Measurements from ENCODE around the gene BRWD1. TPM values are rescaled to one million over a fixed set of nuclear protein-coding genes. Genes with fewer than 3 reads are reported as not detected.

Gene BRWD1
- total and polyA plus RNA-seq, 2 of the 8 experiments (the other 6 are each of a cell fraction or from before 2014, with no cell fraction given) = 9.3 to 45.2 TPM

DNA sequence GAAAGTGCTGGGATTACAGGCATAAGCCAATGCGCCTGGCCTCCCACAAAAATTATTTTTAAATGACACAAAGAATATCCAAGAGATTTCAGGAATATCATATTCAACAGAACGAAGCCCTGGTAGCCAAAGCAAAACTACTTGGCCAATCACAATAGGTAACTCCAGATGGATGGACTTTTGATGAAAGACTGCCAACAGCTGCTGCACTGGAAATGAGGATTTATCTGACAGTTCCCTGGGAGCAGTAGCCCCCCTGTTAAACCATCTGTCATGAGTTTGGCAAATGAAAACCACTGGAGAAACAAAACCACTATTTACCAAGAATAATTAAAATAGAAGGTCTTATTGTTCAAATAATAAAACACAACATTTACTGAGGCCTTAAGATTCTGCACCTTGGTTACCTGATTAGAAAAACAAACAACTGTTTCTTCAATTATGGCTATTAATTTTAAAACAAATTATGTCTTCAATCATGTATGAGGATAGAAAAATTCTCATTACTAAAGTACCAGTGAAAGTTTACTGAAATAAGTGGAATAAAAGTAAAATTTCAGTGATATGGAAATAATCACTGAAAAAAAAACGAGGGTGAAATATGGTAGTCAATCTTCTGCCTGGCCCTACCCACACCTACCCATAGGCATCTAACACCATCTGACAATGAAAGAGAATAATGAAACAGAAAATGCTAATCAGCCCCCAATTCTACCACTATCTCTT lies 95.9 kb downstream of the BRWD1 start:
- FAIRE-seq (no peak), DNase-seq (ENCODE audit: low read depth in 1 of 2, low spot score in 2 of 2) (no peak)
- no peaks in the 10 kb centered on the region for H3K23me2 ChIP-seq (ENCODE audit: low read depth, low read length)
- POLR2A ChIA-PET (ENCODE audit: partially characterized antibody) = no interaction called here
- no peak overlapping the region for H2BK12ac ChIP-seq (ENCODE audit: low read depth, low read length)
- no peak overlapping the region for H4K8ac ChIP-seq (ENCODE audit: extremely low read depth, insufficient read depth, low read length)
- no peak overlapping the region for H3K14ac ChIP-seq (ENCODE audit: insufficient read length)
- H3K4me3 ChIP-seq (ENCODE audit: extremely low read depth in 1 of 4, insufficient read depth in 2 of 4, low read depth in 3 of 4, low read length in 4 of 4) = no peak overlapping the region
- no peaks in the 10 kb centered on the region for H3K4me1 ChIP-seq (replicated peaks in 1 of 4; ENCODE audit: control insufficient read depth in 3 of 4, insufficient read depth in 4 of 4, low read length in 3 of 4)
- no peak overlapping the region for H3K27ac ChIP-seq (ENCODE audit: low read depth, low read length)
- H3K4ac ChIP-seq (replicated peaks; ENCODE audit: insufficient read length, low read depth, low read length) = no peak overlapping the region
- H2AK5ac ChIP-seq (ENCODE audit: low read depth, low read length) = no peak overlapping the region
- H3K18ac ChIP-seq (ENCODE audit: extremely low read depth, low read length) = no peak overlapping the region
- no peak overlapping the region for H4K5ac ChIP-seq (ENCODE audit: insufficient read length, low read depth, low read length)
- H2BK20ac ChIP-seq (ENCODE audit: low read length) = no peak overlapping the region
- H3K4me2 ChIP-seq (ENCODE audit: insufficient read depth in 1 of 2, low read depth in 2 of 2, low read length in 2 of 2) = no peak overlapping the region
- CTCF ChIA-PET (ENCODE audit: partially characterized antibody) = interaction anchor here (0.7 to 1.1 kb wide), 2 partner anchors 8 to 46 kb away, joined by 3 to 4 read pairs; no protein-coding TSS in a partner anchor
- H3K36me3 ChIP-seq (ENCODE audit: control insufficient read depth in 2 of 4, insufficient read depth in 4 of 4, low read length in 3 of 4) = peaks cover 0 to 69% (median 16%) of the 10 kb centered on the region in 4 experiments; a peak in 7 of 8 replicates
- H3K9me3 ChIP-seq (ENCODE audit: insufficient read depth in 2 of 2, low read depth in 1 of 2, low read length in 1 of 2) = no peaks in the 10 kb centered on the region
- H2AFZ ChIP-seq (ENCODE audit: low read length) = no peak overlapping the region
- no peak overlapping the region for H3K23ac ChIP-seq (ENCODE audit: insufficient read length)
- no peak overlapping the region for H4K91ac ChIP-seq (replicated peaks; ENCODE audit: insufficient read length, low read length)
- 86% methylated on average over 3 of the region's 3 CpGs; no CpG with 5 or more reads in 1 of the 2 experiments for WGBS, 2 experiments (ENCODE audit: extremely low coverage in 1 of 2, insufficient coverage in 1 of 2, insufficient read length in 1 of 2, insufficient replicate concordance in 2 of 2, low coverage in 1 of 2, low lambda C conversion rate in 2 of 2, missing lambda C conversion rate in 1 of 2)
- no peaks in the 10 kb centered on the region for H3K79me1 ChIP-seq (ENCODE audit: low read depth, low read length)
- H4K20me1 ChIP-seq (replicated peaks in 1 of 2; ENCODE audit: control insufficient read depth in 1 of 2, insufficient read depth in 2 of 2, low read length in 2 of 2) = no peaks in the 10 kb centered on the region
- H3K9ac ChIP-seq (replicated peaks in 1 of 4; ENCODE audit: extremely low read depth in 1 of 4, low read depth in 3 of 4, low read length in 3 of 4) = no peak overlapping the region
- no peak overlapping the region for H3K56ac ChIP-seq (replicated peaks; ENCODE audit: insufficient read length, low read depth, low read length)
- no peaks in the 10 kb centered on the region for H3K27me3 ChIP-seq (replicated peaks in 1 of 4; ENCODE audit: control insufficient read depth in 3 of 4, extremely low read depth in 1 of 4, insufficient read depth in 3 of 4, low read length in 3 of 4)
- H3K79me2 ChIP-seq (ENCODE audit: control insufficient read depth in 1 of 2, insufficient read depth in 2 of 2, low read length in 2 of 2) = no peaks in the 10 kb centered on the region
- no peak overlapping the region for H2BK5ac ChIP-seq (ENCODE audit: low read depth, low read length)
- no peak overlapping the region for H2BK15ac ChIP-seq (ENCODE audit: low read length)
- H2BK120ac ChIP-seq (replicated peaks; ENCODE audit: low read depth, low read length) = no peak overlapping the region
- no peak for TF ChIP-seq ASH2L (IDR thresholded peaks at IDR 0.05; ENCODE audit: low read length)
- no peak for TF ChIP-seq NANOG (IDR thresholded peaks at IDR 0.05; ENCODE audit: insufficient read depth, low read depth, low read length, poor library complexity, severe bottlenecking)
- no peak for TF ChIP-seq TCF12 (IDR thresholded peaks at IDR 0.05; ENCODE audit: low read depth, low read length)
- TF ChIP-seq, protein P1, sequence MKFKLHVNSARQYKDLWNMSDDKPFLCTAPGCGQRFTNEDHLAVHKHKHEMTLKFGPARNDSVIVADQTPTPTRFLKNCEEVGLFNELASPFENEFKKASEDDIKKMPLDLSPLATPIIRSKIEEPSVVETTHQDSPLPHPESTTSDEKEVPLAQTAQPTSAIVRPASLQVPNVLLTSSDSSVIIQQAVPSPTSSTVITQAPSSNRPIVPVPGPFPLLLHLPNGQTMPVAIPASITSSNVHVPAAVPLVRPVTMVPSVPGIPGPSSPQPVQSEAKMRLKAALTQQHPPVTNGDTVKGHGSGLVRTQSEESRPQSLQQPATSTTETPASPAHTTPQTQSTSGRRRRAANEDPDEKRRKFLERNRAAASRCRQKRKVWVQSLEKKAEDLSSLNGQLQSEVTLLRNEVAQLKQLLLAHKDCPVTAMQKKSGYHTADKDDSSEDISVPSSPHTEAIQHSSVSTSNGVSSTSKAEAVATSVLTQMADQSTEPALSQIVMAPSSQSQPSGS (IDR thresholded peaks at IDR 0.05; ENCODE audit: low read length) = no peak
- TF ChIP-seq YY1 (IDR thresholded peaks at IDR 0.05; ENCODE audit: low read depth, low read length) = no peak
- TF ChIP-seq RNF2 (IDR thresholded peaks at IDR 0.05; ENCODE audit: borderline replicate concordance, low read depth, low read length, missing control alignments, poor library complexity, severe bottlenecking) = no peak
- TF ChIP-seq SAP30 (IDR thresholded peaks at IDR 0.05; ENCODE audit: insufficient read depth, insufficient replicate concordance, low read length) = no peak
- no peak for TF ChIP-seq EGR1 (IDR thresholded peaks at IDR 0.05; ENCODE audit: borderline replicate concordance, low read depth, low read length)
- no peak for TF ChIP-seq CEBPB (IDR thresholded peaks at IDR 0.05; ENCODE audit: low read depth, low read length)
- no peak for TF ChIP-seq TAF7 (optimal IDR thresholded peaks at IDR 0.05; ENCODE audit: borderline replicate concordance, low read depth, low read length)
- no peak for TF ChIP-seq POU5F1 (IDR thresholded peaks at IDR 0.05; ENCODE audit: low read depth, low read length)

Measured in H1 (cell line).